B cell (primary cell): ENCODE data around the gene IL20. TPM values are rescaled to one million over a fixed set of nuclear protein-coding genes. Genes with fewer than 3 reads are reported as not detected.
A peak's percentile ranks its signal among the peaks of the same experiment; 100 is the strongest.

Experiments
- ATAC-seq: fragments of 200-7000 bp; cut with Tn5 transposase; one replicate; pipeline ENCODE4 v1.10.0; 2021; ENCODE audit warnings: low read depth, mild to moderate bottlenecking, moderate number of reproducible peaks, moderate library complexity
- CTCF ChIA-PET: fragments of 350-600 bp; sonication (Branson Sonifier 250); formaldehyde crosslinking; loops from one replicate; lab custom pipeline; 2021; ENCODE audit warnings: antibody characterized with exemption, inconsistent platforms; lab: Charles Lee
- POLR2A ChIA-PET: fragments of 350-600 bp; sonication (Branson Sonifier 250); formaldehyde crosslinking; loops from one replicate; lab custom pipeline; 2021; ENCODE audit warnings: antibody characterized with exemption; lab: Charles Lee
- DNase-seq: peaks from one replicate; pipeline ENCODE4 v3.0.0; 2013
- H2AFZ ChIP-seq: 2 replicates; pipeline ENCODE4 v1.6.1; 2012; ENCODE audit warnings: mild to moderate bottlenecking, low read depth, low read length; ENCODE audit not compliant: insufficient read depth, poor library complexity, severe bottlenecking
- H3K27ac ChIP-seq, 2 donors: 1 replicate in 1 of 2; 2 replicates in 1 of 2; pipeline ENCODE4 v1.5.1; 2012 to 2013; ENCODE audit warnings: low read length in 2 of 2, mild to moderate bottlenecking in 2 of 2, moderate library complexity in 1 of 2
- H3K27me3 ChIP-seq, 4 experiments: fragments of 200-600 bp in 1 of 4; sonication (generic) in 1 of 4; replicated peaks in 1 of 4; 1 replicate in 2 of 4; 2 replicates in 2 of 4; pipeline versions ENCODE4 v1.6.1 to v1.7.0; 2013 to 2016; ENCODE audit warnings: low read length in 3 of 4, mild to moderate bottlenecking in 2 of 4, mixed read lengths in 1 of 4, moderate library complexity in 1 of 4; ENCODE audit not compliant: insufficient read depth in 4 of 4, control insufficient read depth in 3 of 4; ENCODE audit errors: control extremely low read depth in 1 of 4
- H3K36me3 ChIP-seq, 2 experiments: replicated peaks in 1 of 2; 1 replicate in 1 of 2; 2 replicates in 1 of 2; pipeline versions ENCODE4 v1.6.1 to v1.7.1; 2013; ENCODE audit warnings: low read length in 1 of 2; ENCODE audit not compliant: insufficient read depth in 2 of 2, control insufficient read depth in 1 of 2; ENCODE audit errors: control extremely low read depth in 1 of 2, extremely low read depth in 1 of 2
- H3K4me1 ChIP-seq, 2 donors: fragments of 200-600 bp in 1 of 2; sonication (generic) in 1 of 2; 1 replicate in 1 of 2; 2 replicates in 1 of 2; pipeline versions ENCODE4 v1.5.1 to v1.6.1; 2013 to 2017; ENCODE audit warnings: low read length in 2 of 2; ENCODE audit not compliant: control insufficient read depth in 2 of 2, insufficient read depth in 2 of 2
- H3K4me2 ChIP-seq: replicated peaks from 2 replicates; pipeline ENCODE3; 2012; ENCODE audit warnings: mild to moderate bottlenecking, low read depth, low read length; ENCODE audit not compliant: poor library complexity, severe bottlenecking
- H3K4me3 ChIP-seq, 5 experiments: fragments of 200-600 bp in 1 of 5; sonication (generic) in 1 of 5; 1 replicate in 3 of 5; 2 replicates in 2 of 5; pipeline versions ENCODE4 v1.5.1 to v1.7.0; 2011 to 2016; ENCODE audit warnings: low read length in 4 of 5, mild to moderate bottlenecking in 4 of 5, low read depth in 2 of 5, control low read depth in 1 of 5, moderate library complexity in 1 of 5; ENCODE audit not compliant: insufficient read depth in 1 of 5; ENCODE audit errors: control extremely low read depth in 1 of 5, extremely low read depth in 1 of 5
- H3K79me2 ChIP-seq: fragments of 200-600 bp; sonication (generic); one replicate; pipeline ENCODE4 v1.6.0; 2016; ENCODE audit warnings: low read length; ENCODE audit not compliant: control insufficient read depth, insufficient read depth
- H3K9ac ChIP-seq: fragments of 200-600 bp; sonication (generic); 2 replicates; pipeline ENCODE4 v1.6.1; 2017; ENCODE audit warnings: mild to moderate bottlenecking, low read length, moderate library complexity
- H3K9me3 ChIP-seq, 3 donors: one replicate each; pipeline versions ENCODE4 v1.6.1 to v1.7.1; 2013; ENCODE audit warnings: low read length in 2 of 3; ENCODE audit not compliant: control insufficient read depth in 2 of 3, insufficient read depth in 1 of 3; ENCODE audit errors: control extremely low read depth in 1 of 3
- H4K20me1 ChIP-seq: 2 replicates; pipeline ENCODE4 v1.6.0; 2012; ENCODE audit warnings: mild to moderate bottlenecking, low read length; ENCODE audit not compliant: insufficient read depth, control insufficient read depth, poor library complexity, severe bottlenecking
- H3K27ac Mint-ChIP-seq: one replicate; pipeline ENCODE4 v1.8.0; 2021; ENCODE audit warnings: mixed read lengths
- H3K27me3 Mint-ChIP-seq: one replicate; pipeline ENCODE4 v1.8.0; 2021; ENCODE audit warnings: mixed read lengths
- H3K4me1 Mint-ChIP-seq: one replicate; pipeline ENCODE4 v1.8.0; 2021; ENCODE audit warnings: mixed read lengths
- H3K4me3 Mint-ChIP-seq: one replicate; pipeline ENCODE4 v1.8.0; 2021; ENCODE audit warnings: mixed read lengths
- H3K9me3 Mint-ChIP-seq: one replicate; pipeline ENCODE4 v1.8.0; 2022; ENCODE audit warnings: mixed read lengths; ENCODE audit not compliant: insufficient read depth
- CTCF ChIP-seq: fragments of 200-600 bp; IDR thresholded peaks from one replicate; pipeline ENCODE4 v1.8.0; 2022; ENCODE audit warnings: antibody characterized with exemption, mild to moderate bottlenecking
- EZH2 ChIP-seq: IDR thresholded peaks from 2 replicates; pipeline ENCODE4 v1.6.1; 2012; ENCODE audit warnings: borderline replicate concordance, low read depth, mild to moderate bottlenecking, moderate library complexity, low read length; ENCODE audit not compliant: insufficient read depth, poor library complexity, severe bottlenecking
- WGBS: methylation state at CpG from one replicate; pipeline ENCODE4 v1.1.5; 2013; ENCODE audit warnings: missing lambda C conversion rate; ENCODE audit not compliant: insufficient coverage; 5-methylcytosine and 5-hydroxymethylcytosine counted together
- intact Hi-C: fragments of 100-400 bp; cut with micrococcal nuclease; formaldehyde crosslinking; loops from one replicate; pipeline ENCODE4 v1.10.0; 2022
- polyA minus RNA-seq: library from RNA; depleted of rRNA, polyadenylated mRNA; stranded (reverse); fragments of >200 nt; gene quantifications from 2 replicates; pipeline ENCODE4 v1.2.3, GENCODE V29; 2012
- polyA plus RNA-seq: library from polyadenylated mRNA; depleted of rRNA; stranded (reverse); fragments of >200 nt; gene quantifications from 2 replicates; pipeline ENCODE4 v1.2.3, GENCODE V29; 2012
- total RNA-seq, 2 donors: library from RNA; stranded (reverse); fragments of 120-200 nt in 1 of 2; gene quantifications; 1 replicate in 1 of 2; 2 replicates in 1 of 2; pipeline versions ENCODE4 v1.2.3 to v1.2.4, GENCODE V29; 2013 to 2022

Gene IL20
- total RNA-seq (not detected in 2 replicates), polyA plus RNA-seq (not detected in 2 replicates), polyA minus RNA-seq (not detected in 2 replicates)
- not detected for total RNA-seq (2013)

GRCh38 chr1:206864939-206865671 is at the start of gene IL20:
Gene IL20 (plus strand): TSS chr1:206865623. CDS start chr1:206865853, 230 bp downstream.
- ChIA-PET POLR2A (no interaction called here), CTCF (interaction anchor here (0.7 to 4.8 kb wide), 16 partner anchors 12 to 140 kb away, joined by 3 to 42 read pairs (median 5); no protein-coding TSS in a partner anchor)
- Histone ChIP-seq H2AFZ (no peak within 1 kb of the TSS), H3K9ac (no peak within 1 kb of the TSS), H4K20me1 (no peaks in the 10 kb centered on the region), H3K27me3 (peaks cover 0 to 4% (median 0%) of the 10 kb centered on the region in 4 experiments), H3K36me3 (no peaks in the 10 kb centered on the region), H3K4me3 (no peak within 1 kb of the TSS), H3K4me1 (no peaks in the 10 kb centered on the region), H3K79me2 (no peaks in the 10 kb centered on the region), H3K4me2 (no peak within 1 kb of the TSS), H3K27ac (no peak within 1 kb of the TSS), H3K9me3 (no peaks in the 10 kb centered on the region)
- peaks cover 7% of the 10 kb centered on the region for H3K4me1 Mint-ChIP-seq
- H3K27me3 Mint-ChIP-seq, result peaks cover 16% of the 10 kb centered on the region
- WGBS, result 49% methylated on average over 17 of the region's 19 CpGs
- ATAC-seq (peak; percentile 80), DNase-seq (peak; percentile 82)
- TF ChIP-seq CTCF (peak; percentile 97), EZH2 (no peak)
- peak within 1 kb of the TSS; percentile 43 for H3K27ac Mint-ChIP-seq
- H3K4me3 Mint-ChIP-seq, result no peak within 1 kb of the TSS
- no peaks in the 10 kb centered on the region for H3K9me3 Mint-ChIP-seq
- intact Hi-C loops, result loop anchor here (1.0 kb wide), 3 partner anchors 47 to 117 kb away; no protein-coding TSS in a partner anchor
